ENCODE measurements around the gene ZNF771.

Gene ZNF771

DNA sequence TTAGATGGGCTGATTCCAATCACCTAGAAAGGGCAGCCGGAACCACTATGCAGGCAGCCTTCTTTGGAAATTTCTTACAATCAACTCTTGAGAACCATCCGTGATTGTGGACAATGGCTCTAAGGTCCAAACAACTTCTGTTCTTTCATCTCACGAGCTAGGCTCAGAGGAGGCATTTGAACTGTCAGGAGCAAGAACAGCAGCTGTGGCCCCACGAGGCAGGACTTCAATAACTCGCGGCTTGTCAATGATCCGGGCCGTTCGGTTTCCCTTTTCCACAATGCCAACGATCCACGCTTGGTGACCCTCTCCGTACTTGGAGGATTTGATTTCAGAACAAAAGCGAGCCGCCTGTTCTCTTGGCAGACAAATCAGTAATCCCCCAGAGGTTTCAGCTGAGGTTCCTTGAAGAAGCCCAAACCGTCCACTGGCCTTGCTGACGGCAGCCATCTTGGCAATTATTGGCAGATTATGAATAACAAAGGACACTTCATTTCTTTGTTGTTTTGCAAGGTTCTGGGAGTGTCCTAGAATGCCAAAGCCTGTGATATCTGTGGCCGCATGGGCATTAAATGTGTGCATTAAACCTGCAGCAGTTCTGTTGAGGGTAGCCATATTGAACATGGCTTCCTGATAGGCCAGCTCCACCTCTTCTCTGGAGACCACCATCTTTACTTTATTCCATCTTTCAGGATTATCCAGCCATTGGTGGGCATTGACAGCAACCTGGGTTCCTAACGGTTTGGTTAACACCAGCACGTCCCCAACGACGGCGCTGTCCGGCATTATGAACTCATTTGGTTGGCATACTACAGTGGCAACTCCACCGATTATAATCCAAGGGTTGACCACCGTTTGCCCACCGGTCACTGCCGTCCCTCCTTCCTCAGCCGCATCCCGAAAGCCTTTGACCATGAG, 37.1 kb downstream of the ZNF771 start:
- Histone ChIP-seq H2BK5ac (ENCODE audit: low read depth, low read length, poor library complexity, severe bottlenecking) (no peak overlapping the region), H3K9ac (ENCODE audit: low read length) (peak overlapping the region; percentile 99), H2BK15ac (ENCODE audit: low read depth, poor library complexity, severe bottlenecking) (no peak overlapping the region), H3K4ac (ENCODE audit: low read depth in 1 of 2, low read length in 2 of 2) (peak overlapping the region; percentile 0 to 16), H3K9me3 (ENCODE audit: control insufficient read depth, low read length) (no peaks in the 10 kb centered on the region), H2BK120ac (ENCODE audit: low read depth, low read length) (no peak overlapping the region), H3K4me3 (ENCODE audit: insufficient read depth in 1 of 2, low read depth in 1 of 2, low read length in 2 of 2) (peak overlapping the region; percentile 79 to 95), H2AFZ (ENCODE audit: low read depth, low read length) (no peak overlapping the region), H3K4me1 (ENCODE audit: control insufficient read depth, insufficient read depth, low read depth, low read length) (peaks cover 7% of the 10 kb centered on the region), H3K14ac (ENCODE audit: low read length in 2 of 2) (no peak overlapping the region), H3K4me2 (ENCODE audit: low read length, poor library complexity, severe bottlenecking) (peak overlapping the region; percentile 82), H3K23ac (ENCODE audit: low read length in 2 of 2) (no peak overlapping the region), H4K8ac (ENCODE audit: low read length) (peak overlapping the region; percentile 14), H3K36me3 (ENCODE audit: control insufficient read depth in 1 of 2, insufficient read depth in 2 of 2, low read depth in 1 of 2, low read length in 2 of 2) (peaks cover 4 to 20% of the 10 kb centered on the region in 2 experiments), H2AK5ac (ENCODE audit: low read length, severe bottlenecking) (no peak overlapping the region), H2BK12ac (ENCODE audit: low read length in 2 of 2) (no peak overlapping the region), H3K18ac (ENCODE audit: low read depth in 1 of 2, low read length in 2 of 2) (peak overlapping the region; percentile 1 to 92), H4K91ac (ENCODE audit: low read length) (peak overlapping the region; percentile 81), H3K27ac (ENCODE audit: low read length, poor library complexity, severe bottlenecking) (peak overlapping the region; percentile 17), H3K79me1 (replicated peaks; ENCODE audit: low read length, poor library complexity, severe bottlenecking) (peaks cover 11% of the 10 kb centered on the region), H3K27me3 (ENCODE audit: control insufficient read depth in 1 of 2, insufficient read depth in 1 of 2, low read length in 2 of 2) (no peaks in the 10 kb centered on the region)
- 98% methylated on average over 29 of the region's 29 CpGs for WGBS
- no peak for DNase-seq

DNA sequence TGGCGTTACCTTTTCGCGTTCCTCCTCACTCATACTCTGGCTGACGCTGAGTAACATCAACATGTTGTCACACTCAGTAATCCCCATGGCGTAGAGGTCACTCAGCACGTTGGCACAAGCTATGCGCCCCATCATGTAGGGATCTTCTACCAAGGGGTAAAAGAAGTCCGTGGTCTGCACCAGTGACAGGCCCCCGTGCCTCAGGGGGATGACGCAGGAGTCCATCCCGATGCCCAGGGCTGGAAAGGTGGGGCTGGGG, 37.7 kb downstream of the ZNF771 start:
- 54% methylated on average over 11 of the region's 11 CpGs for WGBS
- no peak overlapping the region for H2AK5ac ChIP-seq (ENCODE audit: low read length, severe bottlenecking)

DNA sequence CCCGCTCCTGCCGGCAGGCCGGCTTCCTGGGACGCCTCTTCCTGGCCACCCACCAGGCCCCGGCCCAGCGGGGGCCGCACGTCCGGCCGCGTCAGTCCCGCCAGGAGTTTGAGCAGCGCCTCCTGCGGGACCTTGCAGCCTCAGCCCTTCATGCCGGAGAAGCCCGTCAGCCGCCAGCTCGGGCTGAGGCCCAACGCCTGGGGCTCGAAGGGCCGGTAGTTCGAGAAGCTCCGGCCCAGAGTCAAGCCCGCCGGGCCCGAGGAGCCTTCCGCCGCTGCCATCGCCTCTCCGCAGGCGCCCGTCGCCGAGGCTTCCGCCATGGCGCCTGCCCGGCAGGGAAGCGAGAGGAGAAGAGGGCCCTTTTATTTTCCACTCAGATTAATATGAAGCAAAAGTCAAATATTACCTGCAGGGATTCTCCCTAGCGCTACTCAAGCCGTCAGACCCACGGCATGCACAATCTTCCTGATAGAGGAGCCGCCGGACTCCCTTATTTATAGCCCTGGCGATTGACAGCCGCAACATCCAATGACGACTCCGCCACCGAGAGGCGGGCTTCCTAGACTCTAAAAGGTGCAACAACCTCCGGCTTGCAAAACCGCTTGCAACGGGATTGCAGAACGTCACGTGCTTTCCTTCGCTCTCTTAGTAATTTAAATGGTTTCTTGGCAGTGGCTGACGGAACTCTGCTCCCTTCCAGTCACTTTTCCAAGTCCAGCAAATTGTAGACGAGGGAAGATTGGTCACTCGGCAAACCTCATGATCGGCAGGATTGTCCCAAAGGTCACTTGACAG, 38.2 kb downstream of the ZNF771 start, which contains the start of gene SEPHS2:
Gene SEPHS2 (minus strand): TSS at position 467 of the 795 bp plus-strand sequence. CDS start 147 bp downstream, at position 320.
- peak within 1 kb of the TSS; percentile 83 for H4K8ac ChIP-seq (ENCODE audit: low read length)
- H2AK5ac ChIP-seq (ENCODE audit: low read length, severe bottlenecking): no peak within 1 kb of the TSS

More for the DNA sequence above, 37.7 kb downstream of the ZNF771 start:
- H3K9me3 ChIP-seq (ENCODE audit: control insufficient read depth, low read length): no peaks in the 10 kb centered on the region
- H3K9ac ChIP-seq (ENCODE audit: low read length): peak overlapping the region; percentile 99
- H2BK12ac ChIP-seq (ENCODE audit: low read length in 2 of 2): no peak overlapping the region
- no peaks in the 10 kb centered on the region for H3K27me3 ChIP-seq (ENCODE audit: control insufficient read depth in 1 of 2, insufficient read depth in 1 of 2, low read length in 2 of 2)
- H3K36me3 ChIP-seq (ENCODE audit: control insufficient read depth in 1 of 2, insufficient read depth in 2 of 2, low read depth in 1 of 2, low read length in 2 of 2): peaks cover 4 to 20% of the 10 kb centered on the region in 2 experiments
- H4K8ac ChIP-seq (ENCODE audit: low read length): peak overlapping the region; percentile 14
- peak overlapping the region; percentile 0 to 16 for H3K4ac ChIP-seq (ENCODE audit: low read depth in 1 of 2, low read length in 2 of 2)
- H3K4me3 ChIP-seq (ENCODE audit: insufficient read depth in 1 of 2, low read depth in 1 of 2, low read length in 2 of 2): peak overlapping the region; percentile 79 to 95
- peak overlapping the region; percentile 7 for H2AFZ ChIP-seq (ENCODE audit: low read depth, low read length)
- H2BK5ac ChIP-seq (ENCODE audit: low read depth, low read length, poor library complexity, severe bottlenecking): no peak overlapping the region
- no peak overlapping the region for H3K23ac ChIP-seq (ENCODE audit: low read length in 2 of 2)
- peak overlapping the region; percentile 81 for H4K91ac ChIP-seq (ENCODE audit: low read length)
- peaks cover 7% of the 10 kb centered on the region for H3K4me1 ChIP-seq (ENCODE audit: control insufficient read depth, insufficient read depth, low read depth, low read length)
- peak overlapping the region; percentile 40 to 92 for H3K18ac ChIP-seq (ENCODE audit: low read depth in 1 of 2, low read length in 2 of 2)
- H2BK120ac ChIP-seq (ENCODE audit: low read depth, low read length): peak overlapping the region; percentile 71
- peak overlapping the region; percentile 17 for H3K27ac ChIP-seq (ENCODE audit: low read length, poor library complexity, severe bottlenecking)
- H3K79me1 ChIP-seq (replicated peaks; ENCODE audit: low read length, poor library complexity, severe bottlenecking): peaks cover 11% of the 10 kb centered on the region
- H3K14ac ChIP-seq (ENCODE audit: low read length in 2 of 2): no peak overlapping the region
- no peak overlapping the region for H2BK15ac ChIP-seq (ENCODE audit: low read depth, poor library complexity, severe bottlenecking)
- peak overlapping the region; percentile 82 for H3K4me2 ChIP-seq (ENCODE audit: low read length, poor library complexity, severe bottlenecking)
- no peak for DNase-seq

More for the DNA sequence above, 38.2 kb downstream of the ZNF771 start, which contains the start of gene SEPHS2:
- Histone ChIP-seq H3K4me3 (ENCODE audit: insufficient read depth in 1 of 2, low read depth in 1 of 2, low read length in 2 of 2) (peak within 1 kb of the TSS; percentile 79 to 95), H3K79me1 (replicated peaks; ENCODE audit: low read length, poor library complexity, severe bottlenecking) (peaks cover 11% of the 10 kb centered on the region), H3K23ac (ENCODE audit: low read length in 2 of 2) (no peak within 1 kb of the TSS), H3K9me3 (ENCODE audit: control insufficient read depth, low read length) (no peaks in the 10 kb centered on the region), H2BK15ac (ENCODE audit: low read depth, poor library complexity, severe bottlenecking) (peak within 1 kb of the TSS; percentile 73), H3K4me1 (ENCODE audit: control insufficient read depth, insufficient read depth, low read depth, low read length) (peaks cover 7% of the 10 kb centered on the region), H3K9ac (ENCODE audit: low read length) (peak within 1 kb of the TSS; percentile 99), H3K27ac (ENCODE audit: low read length, poor library complexity, severe bottlenecking) (peak within 1 kb of the TSS; percentile 89), H2BK12ac (ENCODE audit: low read length in 2 of 2) (peak within 1 kb of the TSS in 1 of 2 experiments; percentile 23), H2AFZ (ENCODE audit: low read depth, low read length) (peak within 1 kb of the TSS; percentile 79), H2BK5ac (ENCODE audit: low read depth, low read length, poor library complexity, severe bottlenecking) (peak within 1 kb of the TSS; percentile 75), H3K36me3 (ENCODE audit: control insufficient read depth in 1 of 2, insufficient read depth in 2 of 2, low read depth in 1 of 2, low read length in 2 of 2) (peaks cover 4 to 20% of the 10 kb centered on the region in 2 experiments), H3K4ac (ENCODE audit: low read depth in 1 of 2, low read length in 2 of 2) (peak within 1 kb of the TSS; percentile 16 to 74), H3K18ac (ENCODE audit: low read depth in 1 of 2, low read length in 2 of 2) (peak within 1 kb of the TSS; percentile 87 to 92), H3K4me2 (ENCODE audit: low read length, poor library complexity, severe bottlenecking) (peak within 1 kb of the TSS; percentile 82), H3K27me3 (ENCODE audit: control insufficient read depth in 1 of 2, insufficient read depth in 1 of 2, low read length in 2 of 2) (no peaks in the 10 kb centered on the region), H4K91ac (ENCODE audit: low read length) (peak within 1 kb of the TSS; percentile 81), H3K14ac (ENCODE audit: low read length in 2 of 2) (no peak within 1 kb of the TSS), H2BK120ac (ENCODE audit: low read depth, low read length) (peak within 1 kb of the TSS; percentile 71)
- WGBS: 2% methylated on average over 57 of the region's 59 CpGs
- peak; percentile 98 for DNase-seq
